ENCODE measurements around the gene PPIL1. TPM values are rescaled to one million over a fixed set of nuclear protein-coding genes. Genes with fewer than 3 reads are reported as not detected.
"Not testable (repeated sequence)": the region's sequence is repeated elsewhere in the genome, so short reads cannot be mapped to it uniquely, and the experiment has no call there.

The PPIL1 gene
- total RNA-seq, 1 experiment from 2014 or later, result 87.8 TPM

DNA sequence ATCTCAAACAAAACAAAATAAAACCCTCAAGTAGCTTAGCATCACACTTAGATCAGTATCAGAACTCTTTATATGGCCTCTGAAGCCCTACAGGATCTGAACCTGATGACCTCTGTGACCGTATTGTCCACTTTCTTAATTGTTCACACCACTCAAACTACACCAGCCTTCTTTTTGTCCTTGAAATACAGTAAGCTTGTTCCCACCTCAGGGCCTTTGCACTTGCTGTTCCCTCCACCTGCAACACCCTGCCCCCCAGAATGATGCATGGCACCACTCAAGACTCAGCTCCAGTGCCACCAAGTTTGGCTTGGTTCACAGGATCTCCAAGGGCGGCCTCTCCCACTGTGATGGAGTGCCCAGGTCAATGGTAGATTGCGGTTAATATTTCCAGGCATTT lies 61.1 kb downstream of the PPIL1 start:
- no peak overlapping the region for H4K5ac ChIP-seq (ENCODE audit: insufficient read length, low read depth, low read length)
- Mint-ChIP-seq H3K27ac (no peak overlapping the region), H3K4me3 (no peak overlapping the region), H3K9me3 (no peaks in the 10 kb centered on the region; a peak in 1 of 5 replicates), H3K4me1 (peaks cover 10 to 35% of the 10 kb centered on the region in 2 experiments), H3K27me3 (ENCODE audit: low read depth) (peaks cover 31% of the 10 kb centered on the region), H3K36me3 (ENCODE audit: insufficient read depth in 1 of 3, low read depth in 3 of 3) (no peaks in the 10 kb centered on the region)
- H3K23me2 ChIP-seq (ENCODE audit: insufficient read length, low read depth, low read length, poor library complexity, severe bottlenecking), result no peaks in the 10 kb centered on the region
- H2BK5ac ChIP-seq (ENCODE audit: insufficient read length, low read length), result no peak overlapping the region
- no peak overlapping the region for H4K91ac ChIP-seq (ENCODE audit: insufficient read length, low read depth, low read length)
- no peak overlapping the region for H2BK12ac ChIP-seq (ENCODE audit: insufficient read length, low read depth, low read length)
- no peak overlapping the region for H3K27ac ChIP-seq (ENCODE audit: insufficient read length, low read depth, low read length)
- H3K79me2 ChIP-seq (ENCODE audit: insufficient read depth, low read length), result no peaks in the 10 kb centered on the region
- H2BK120ac ChIP-seq (ENCODE audit: low read depth, low read length, poor library complexity, severe bottlenecking), result no peak overlapping the region
- H3K4me2 ChIP-seq (ENCODE audit: insufficient read depth, insufficient read length, low read length), result no peak overlapping the region
- no peak overlapping the region for H3K4ac ChIP-seq (ENCODE audit: low read depth, low read length)
- H3T11ph ChIP-seq (ENCODE audit: low read length), result no peak overlapping the region
- no CpG with 5 or more reads among the region's 3 CpGs for WGBS (ENCODE audit: extremely low coverage, insufficient read length, low lambda C conversion rate)
- H4K8ac ChIP-seq (replicated peaks; ENCODE audit: insufficient read length, low read depth, low read length), result no peak overlapping the region
- H3K18ac ChIP-seq (ENCODE audit: insufficient read length, low read depth, low read length), result no peak overlapping the region
- H3K56ac ChIP-seq (ENCODE audit: insufficient read length, low read depth, low read length), result no peak overlapping the region
- no peaks in the 10 kb centered on the region for H3K79me1 ChIP-seq (ENCODE audit: insufficient read depth, low read depth, low read length, poor library complexity, severe bottlenecking)
- H3K4me1 ChIP-seq (ENCODE audit: insufficient read depth, low read length), result peaks cover 3% of the 10 kb centered on the region; the same call in 1 of the 2 replicates
- H3K9me3 ChIP-seq (ENCODE audit: control insufficient read depth, low read depth, low read length), result no peaks in the 10 kb centered on the region
- H2BK20ac ChIP-seq (ENCODE audit: low read depth, low read length, poor library complexity, severe bottlenecking), result no peak overlapping the region
- H4K20me1 ChIP-seq (ENCODE audit: control insufficient read depth, insufficient read depth, insufficient read length), result no peaks in the 10 kb centered on the region
- H3K27me3 ChIP-seq (ENCODE audit: insufficient read depth, low read length), result no peaks in the 10 kb centered on the region
- H3K9ac ChIP-seq (ENCODE audit: extremely low read depth, insufficient read length, low read length), result no peak overlapping the region
- no peak overlapping the region for H3K14ac ChIP-seq (ENCODE audit: insufficient read depth, low read length)
- H3K23ac ChIP-seq (ENCODE audit: insufficient read length, low read depth, low read length), result no peak overlapping the region
- TF ChIP-seq CTCF (conservative IDR thresholded peaks at IDR 0.05), result no peak
- DNase-seq, result no peak
- no peak overlapping the region for H2AK5ac ChIP-seq (ENCODE audit: insufficient read length, low read length)
- H2AFZ ChIP-seq (ENCODE audit: low read length), result no peak overlapping the region
- H2BK15ac ChIP-seq (ENCODE audit: low read depth, low read length), result no peak overlapping the region

- H3K4me3 Mint-ChIP-seq; H3K9ac ChIP-seq (ENCODE audit: extremely low read depth, insufficient read length, low read length); H4K8ac ChIP-seq (replicated peaks; ENCODE audit: insufficient read length, low read depth, low read length); H4K91ac ChIP-seq (ENCODE audit: insufficient read length, low read depth, low read length); H3K27me3 ChIP-seq (ENCODE audit: insufficient read depth, low read length); H2BK15ac ChIP-seq (ENCODE audit: low read depth, low read length); H3K4me2 ChIP-seq (ENCODE audit: insufficient read depth, insufficient read length, low read length); DNase-seq; H3K9me3 ChIP-seq (ENCODE audit: control insufficient read depth, low read depth, low read length); H2AK5ac ChIP-seq (ENCODE audit: insufficient read length, low read length); H4K5ac ChIP-seq (ENCODE audit: insufficient read length, low read depth, low read length); H3T11ph ChIP-seq (ENCODE audit: low read length); H3K56ac ChIP-seq (ENCODE audit: insufficient read length, low read depth, low read length); H3K4me1 ChIP-seq (ENCODE audit: insufficient read depth, low read length); H3K23me2 ChIP-seq (ENCODE audit: insufficient read length, low read depth, low read length, poor library complexity, severe bottlenecking); H4K20me1 ChIP-seq (ENCODE audit: control insufficient read depth, insufficient read depth, insufficient read length); H2BK12ac ChIP-seq (ENCODE audit: insufficient read length, low read depth, low read length); H3K14ac ChIP-seq (ENCODE audit: insufficient read depth, low read length); H3K36me3 Mint-ChIP-seq (ENCODE audit: insufficient read depth in 1 of 3, low read depth in 3 of 3); H2BK5ac ChIP-seq (ENCODE audit: insufficient read length, low read length); H2AFZ ChIP-seq (ENCODE audit: low read length); H2BK120ac ChIP-seq (ENCODE audit: low read depth, low read length, poor library complexity, severe bottlenecking); H3K18ac ChIP-seq (ENCODE audit: insufficient read length, low read depth, low read length); H3K79me2 ChIP-seq (ENCODE audit: insufficient read depth, low read length); H3K79me1 ChIP-seq (ENCODE audit: insufficient read depth, low read depth, low read length, poor library complexity, severe bottlenecking); H2BK20ac ChIP-seq (ENCODE audit: low read depth, low read length, poor library complexity, severe bottlenecking); H3K23ac ChIP-seq (ENCODE audit: insufficient read length, low read depth, low read length); H3K9me3 Mint-ChIP-seq; H3K27ac ChIP-seq (ENCODE audit: insufficient read length, low read depth, low read length); H3K4ac ChIP-seq (ENCODE audit: low read depth, low read length): not testable (repeated sequence)
- peaks cover 35% of the 10 kb centered on the region for H3K27me3 Mint-ChIP-seq (ENCODE audit: low read depth)
- H3K4me1 Mint-ChIP-seq, result peaks cover 7 to 36% of the 10 kb centered on the region in 2 experiments
- WGBS (ENCODE audit: extremely low coverage, insufficient read length, low lambda C conversion rate), result no CpG with 5 or more reads among the region's 3 CpGs
- H3K27ac Mint-ChIP-seq, result peak overlapping the region in 1 of 3 experiments; percentile 69; a peak in 1 of 7 replicates
Measured at GRCh38 chr6:36813047-36813446, 61.6 kb downstream of the PPIL1 start.

Measured in H9 (cell line).